Peyer's patch (tissue), 4 donors: ENCODE measurements around the gene ANKRD50.

ENCODE experiments used
- POLR2A ChIP-seq, 2 donors: fragments of 450-650 bp; IDR thresholded peaks; one replicate each; pipeline ENCODE4 v1.5.1; 2017; ENCODE audit warnings: antibody characterized with exemption in 2 of 2, mild to moderate bottlenecking in 2 of 2, moderate library complexity in 2 of 2
- TF ChIP-seq, protein P1 (sequence below), 6 experiments: fragments of 450-650 bp in 4 of 6; fragments of 200-600 bp in 2 of 6; sonication (generic) in 1 of 6; IDR thresholded peaks; one replicate each; pipeline ENCODE4 v1.5.1; 2017 to 2019; ENCODE audit warnings: antibody characterized with exemption in 6 of 6, mild to moderate bottlenecking in 3 of 6, moderate library complexity in 1 of 6

GRCh38 chr4:124666496-124666895 lies 46.0 kb downstream of the ANKRD50 start:
- TF ChIP-seq, protein P1, sequence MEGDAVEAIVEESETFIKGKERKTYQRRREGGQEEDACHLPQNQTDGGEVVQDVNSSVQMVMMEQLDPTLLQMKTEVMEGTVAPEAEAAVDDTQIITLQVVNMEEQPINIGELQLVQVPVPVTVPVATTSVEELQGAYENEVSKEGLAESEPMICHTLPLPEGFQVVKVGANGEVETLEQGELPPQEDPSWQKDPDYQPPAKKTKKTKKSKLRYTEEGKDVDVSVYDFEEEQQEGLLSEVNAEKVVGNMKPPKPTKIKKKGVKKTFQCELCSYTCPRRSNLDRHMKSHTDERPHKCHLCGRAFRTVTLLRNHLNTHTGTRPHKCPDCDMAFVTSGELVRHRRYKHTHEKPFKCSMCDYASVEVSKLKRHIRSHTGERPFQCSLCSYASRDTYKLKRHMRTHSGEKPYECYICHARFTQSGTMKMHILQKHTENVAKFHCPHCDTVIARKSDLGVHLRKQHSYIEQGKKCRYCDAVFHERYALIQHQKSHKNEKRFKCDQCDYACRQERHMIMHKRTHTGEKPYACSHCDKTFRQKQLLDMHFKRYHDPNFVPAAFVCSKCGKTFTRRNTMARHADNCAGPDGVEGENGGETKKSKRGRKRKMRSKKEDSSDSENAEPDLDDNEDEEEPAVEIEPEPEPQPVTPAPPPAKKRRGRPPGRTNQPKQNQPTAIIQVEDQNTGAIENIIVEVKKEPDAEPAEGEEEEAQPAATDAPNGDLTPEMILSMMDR (IDR thresholded peaks at IDR 0.05), result no peak
- TF ChIP-seq POLR2A (IDR thresholded peaks at IDR 0.05), result no peak
